GM21737 (cell line): ENCODE results near the gene RASAL3.
"Not testable (repeated sequence)": the region's sequence is repeated elsewhere in the genome, so short reads cannot be mapped to it uniquely, and the experiment has no call there.

Experiments used
- ATAC-seq: cut with Tn5 transposase; IDR thresholded peaks from one replicate; pipeline ENCODE4 v1.9.1; 2021; ENCODE audit warnings: mild to moderate bottlenecking, moderate library complexity; ENCODE audit not compliant: unreplicated experiment

The RASAL3 gene

GRCh38 chr19:15421721-15422260, 42.6 kb downstream of the RASAL3 start:
- ATAC-seq: no peak

GRCh38 chr19:15421136-15421695, 43.1 kb downstream of the RASAL3 start:
- no peak for ATAC-seq

DNA sequence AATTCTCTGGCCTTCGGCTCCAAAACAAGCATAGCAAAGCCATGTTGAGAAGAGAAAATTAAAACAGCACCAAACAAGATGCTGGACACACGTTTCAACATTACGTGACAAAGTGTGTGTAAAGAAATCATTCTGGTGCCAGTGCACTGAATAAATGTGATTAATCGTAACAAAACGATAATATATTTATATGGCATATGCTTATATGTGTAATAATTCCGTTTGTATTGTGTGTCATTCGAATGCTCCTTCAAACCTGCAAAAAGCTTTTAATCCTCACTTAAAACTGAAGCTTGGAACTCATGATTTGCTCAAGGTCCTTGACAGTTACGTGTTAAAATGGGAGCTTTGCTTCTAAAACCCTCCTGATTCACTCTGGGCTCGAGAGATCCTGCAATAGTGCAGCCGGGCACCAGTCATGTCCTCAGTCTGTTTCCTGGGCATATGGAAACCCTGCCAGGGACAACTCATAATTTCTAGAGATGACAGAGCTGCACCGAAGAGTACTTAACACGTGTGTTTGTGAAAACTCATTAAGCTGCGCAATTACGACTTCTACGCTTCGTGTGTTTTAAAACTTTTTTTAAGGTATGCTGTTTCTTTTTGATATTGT, 44.8 kb downstream of the RASAL3 start:
- ATAC-seq: no peak

DNA sequence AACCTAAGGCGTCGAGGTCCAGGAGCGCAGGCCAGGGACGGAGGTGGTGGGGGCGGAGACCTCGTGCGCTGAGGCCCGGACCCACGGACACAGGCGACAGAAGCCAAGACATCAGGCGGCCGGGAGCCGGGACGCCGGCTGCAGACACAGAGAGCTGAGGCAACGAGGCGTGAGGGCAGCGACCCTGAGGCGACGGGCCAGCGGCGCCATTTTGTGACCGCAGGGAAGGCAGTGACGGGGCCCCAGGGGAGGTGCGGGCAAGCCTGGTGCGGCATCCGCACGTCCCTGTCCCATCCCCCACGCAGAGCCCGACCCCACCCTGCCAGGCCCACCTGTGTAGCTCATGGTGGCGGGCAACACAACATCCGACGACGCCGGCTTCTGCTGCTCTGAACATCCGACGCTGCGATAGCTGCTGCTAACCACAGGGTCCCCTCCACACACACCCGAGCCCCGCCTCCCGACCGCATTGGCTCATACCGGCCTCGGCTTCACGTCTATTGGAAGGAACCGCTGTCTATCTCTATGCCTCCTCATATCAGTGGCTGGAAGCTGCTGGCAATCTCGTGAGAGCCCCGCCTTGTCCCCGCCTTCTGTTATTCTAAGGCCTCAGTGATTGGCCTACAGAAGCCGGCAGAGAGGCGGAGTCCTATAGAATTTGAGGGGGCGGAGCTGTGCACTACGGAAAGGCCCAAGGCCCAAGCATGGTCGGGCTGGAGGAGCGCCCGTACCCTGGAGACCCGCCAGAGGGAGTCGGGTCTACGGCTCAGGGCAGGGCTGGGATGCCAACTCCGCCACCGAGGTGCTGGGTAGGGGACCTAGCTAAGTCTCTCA, 45.5 kb downstream of the RASAL3 start, which contains the start of gene AKAP8L:
Gene AKAP8L (minus strand): TSS at position 410 of the 834 bp plus-strand sequence. CDS start 65 bp downstream, at position 345.
- ATAC-seq: peak; percentile 91

GRCh38 chr19:15418231-15418578, 46.1 kb downstream of the RASAL3 start:
- ATAC-seq: no peak

GRCh38 chr19:15417699-15418098, 46.6 kb downstream of the RASAL3 start:
- no peak for ATAC-seq

GRCh38 chr19:15412832-15413231, 51.5 kb downstream of the RASAL3 start:
- ATAC-seq: no peak

DNA sequence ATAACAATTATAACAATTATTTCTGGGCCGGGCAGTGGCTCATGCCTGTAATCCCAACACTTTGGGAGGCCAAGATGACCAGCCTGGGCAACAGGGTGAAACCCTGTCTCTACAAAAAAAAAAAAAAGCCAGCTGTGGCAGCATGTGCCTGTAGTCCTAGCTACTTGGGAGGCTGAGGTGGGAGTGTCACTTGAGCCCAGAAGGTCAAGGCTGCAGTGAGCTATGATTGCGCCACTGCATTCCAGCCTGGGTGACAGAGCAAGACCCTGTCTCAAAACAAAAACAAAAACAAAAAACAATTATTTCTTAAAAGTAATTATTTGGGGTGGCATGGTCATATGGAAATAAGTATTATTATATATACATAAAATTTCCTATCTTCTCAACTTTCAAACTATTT, 53.0 kb downstream of the RASAL3 start:
- ATAC-seq: not testable (repeated sequence)

GRCh38 chr19:15404780-15405211, 59.5 kb downstream of the RASAL3 start:
- no peak for ATAC-seq

GRCh38 chr19:15404097-15404779, 60.1 kb downstream of the RASAL3 start:
- no peak for ATAC-seq

DNA sequence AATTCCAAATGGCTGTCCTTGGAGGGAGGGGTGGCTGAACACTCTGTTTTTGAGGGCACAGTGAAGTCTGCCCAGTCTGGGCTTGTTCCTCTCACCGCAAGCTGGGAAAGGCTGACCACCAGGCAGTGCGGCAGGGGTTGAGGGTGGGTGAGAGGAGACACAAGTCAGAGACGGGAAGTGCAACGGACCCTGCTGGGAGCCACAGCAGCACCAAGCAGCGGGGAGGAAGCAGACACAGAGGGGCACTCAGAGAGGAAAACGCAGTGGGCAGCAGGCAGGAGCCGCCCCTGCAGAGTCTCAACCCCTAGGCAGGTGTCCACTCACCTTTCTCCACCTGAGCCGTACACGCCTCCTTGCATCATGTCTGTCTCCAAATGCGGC, 61.2 kb downstream of the RASAL3 start:
- no peak for ATAC-seq

DNA sequence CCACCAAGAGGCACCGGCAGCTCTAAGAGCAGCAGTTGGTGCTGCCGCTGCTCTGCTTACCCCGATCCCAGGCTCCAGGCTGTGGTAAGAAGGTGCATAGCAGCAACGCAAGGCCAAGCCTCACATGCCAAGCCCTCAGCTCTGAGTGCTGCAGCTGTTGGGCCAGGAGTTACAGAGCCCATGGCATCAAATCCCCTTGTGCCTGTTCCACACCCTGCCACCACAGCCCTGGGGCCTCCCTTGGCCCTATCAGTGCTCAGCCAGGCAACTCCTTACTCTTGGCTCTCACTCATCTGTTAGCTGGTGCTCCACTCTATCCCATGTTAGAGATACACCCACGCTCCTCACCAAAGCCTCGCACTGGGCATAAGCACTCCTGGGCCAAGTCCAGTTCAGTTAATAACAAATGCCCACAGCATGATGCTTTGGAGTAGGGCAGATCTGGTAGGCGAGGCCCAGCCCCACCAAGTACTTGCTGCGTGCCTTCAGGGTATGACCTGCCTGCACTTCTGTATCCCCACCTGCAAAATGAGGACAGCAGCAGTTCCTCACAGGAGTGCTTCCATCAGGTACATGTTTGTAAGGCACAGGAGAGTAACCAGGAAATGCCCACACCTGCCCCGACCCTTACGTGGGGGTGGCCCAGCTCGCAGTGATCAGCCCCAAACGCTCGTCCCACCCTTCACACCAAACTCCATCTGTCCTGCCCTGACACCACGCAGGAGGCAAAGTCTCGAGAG, 61.8 kb downstream of the RASAL3 start:
- ATAC-seq: no peak
